ENCODE measurements around the gene DNAJB14.

The DNAJB14 gene

DNA sequence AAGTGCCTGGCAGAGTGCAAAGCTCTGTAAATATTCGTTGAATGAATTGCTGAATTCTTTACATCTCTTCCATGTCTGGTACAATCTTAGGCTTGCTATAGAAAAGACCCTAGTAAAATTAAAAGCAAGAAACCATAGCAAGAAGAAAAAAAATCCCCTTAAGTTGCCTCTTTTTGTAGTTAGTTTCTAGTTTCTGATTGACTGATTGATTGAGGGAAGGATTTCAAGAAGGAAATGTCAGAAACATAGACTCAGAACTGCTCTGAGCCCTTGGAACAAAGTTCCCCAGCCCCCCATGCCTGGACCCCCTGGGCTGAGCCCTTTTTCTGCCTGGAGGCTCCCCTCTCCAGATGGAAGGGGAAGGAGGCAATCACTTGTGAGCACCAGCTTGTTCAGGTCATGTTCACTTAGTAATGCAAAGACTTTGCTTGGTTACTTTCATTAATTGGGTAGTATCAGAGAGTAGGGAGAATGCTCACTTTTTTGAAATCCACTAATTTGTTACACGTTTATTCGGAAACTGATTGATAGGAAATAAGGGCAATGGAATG is 94.1 kb downstream of the DNAJB14 start:
- Histone ChIP-seq H2BK15ac (ENCODE audit: low read length) (no peak overlapping the region), H3K4me2 (ENCODE audit: insufficient read depth, low read length, poor library complexity, severe bottlenecking) (no peak overlapping the region), H3K9me3 (replicated peaks in 1 of 2; ENCODE audit: control insufficient read depth in 2 of 2, insufficient read depth in 1 of 2, low read depth in 1 of 2, low read length in 2 of 2) (peaks cover 3 to 19% of the 10 kb centered on the region in 2 donors), H3K27ac (replicated peaks; ENCODE audit: low read length) (no peak overlapping the region), H3K4ac (ENCODE audit: low read length) (no peak overlapping the region), H4K8ac (ENCODE audit: low read depth, low read length) (no peak overlapping the region), H3K27me3 (ENCODE audit: control insufficient read depth in 3 of 3, insufficient read depth in 3 of 3, low read depth in 1 of 3, low read length in 3 of 3) (no peaks in the 10 kb centered on the region), H3K18ac (ENCODE audit: low read length) (no peak overlapping the region), H3K36me3 (replicated peaks in 1 of 2; ENCODE audit: control insufficient read depth in 2 of 2, insufficient read depth in 2 of 2, low read length in 2 of 2) (no peaks in the 10 kb centered on the region), H2BK5ac (ENCODE audit: low read length) (no peak overlapping the region), H3K4me3 (ENCODE audit: low read length in 2 of 2) (no peak overlapping the region), H3K4me1 (ENCODE audit: control insufficient read depth in 2 of 2, insufficient read depth in 1 of 2, low read depth in 1 of 2, low read length in 2 of 2) (peaks cover 2 to 3% of the 10 kb centered on the region in 2 donors), H3K79me1 (ENCODE audit: low read depth, low read length) (no peaks in the 10 kb centered on the region), H3K14ac (ENCODE audit: low read length) (no peak overlapping the region), H3K9ac (ENCODE audit: low read depth, low read length, poor library complexity) (no peak overlapping the region), H3K23ac (ENCODE audit: low read depth, low read length, poor library complexity) (no peak overlapping the region), H4K91ac (ENCODE audit: low read depth, low read length, poor library complexity) (no peak overlapping the region), H2BK120ac (ENCODE audit: low read depth, low read length) (no peak overlapping the region), H2AFZ (ENCODE audit: low read length) (no peak overlapping the region), H2BK12ac (ENCODE audit: low read length) (no peak overlapping the region), H2AK5ac (ENCODE audit: low read depth, low read length) (no peak overlapping the region)
- DNase-seq (ENCODE audit: low spot score), result no peak
- WGBS, 2 donors (ENCODE audit: extremely low coverage in 2 of 2, insufficient read length in 2 of 2, insufficient replicate concordance in 1 of 2), result no CpG with 5 or more reads among the region's 3 CpGs

DNA sequence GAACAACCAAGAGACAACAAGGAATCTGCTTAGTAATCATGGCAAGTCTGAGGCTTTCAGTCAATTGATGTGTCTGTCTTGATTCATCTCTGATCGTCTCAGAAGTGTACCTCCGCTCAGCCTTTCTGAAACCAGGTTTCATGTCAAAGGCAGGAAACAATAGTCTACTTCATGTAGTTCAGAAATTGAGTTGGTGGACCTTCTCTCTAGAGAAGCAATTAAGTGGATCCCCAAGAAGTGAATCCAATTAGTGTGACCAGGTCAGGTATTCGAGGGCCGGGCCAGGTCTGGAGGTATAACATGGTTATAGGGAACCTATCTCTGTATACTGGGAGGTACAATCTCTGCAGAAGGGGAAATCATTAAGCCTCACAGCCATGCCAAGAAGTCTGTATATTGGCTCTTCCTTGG is 97.8 kb downstream of the DNAJB14 start:
- no peak overlapping the region for H2AK5ac ChIP-seq (ENCODE audit: low read depth, low read length)
- H3K4me2 ChIP-seq (ENCODE audit: insufficient read depth, low read length, poor library complexity, severe bottlenecking), result no peak overlapping the region
- no CpG with 5 or more reads among the region's 4 CpGs for WGBS, 2 donors (ENCODE audit: extremely low coverage in 2 of 2, insufficient read length in 2 of 2, insufficient replicate concordance in 1 of 2)
- H3K23ac ChIP-seq (ENCODE audit: low read depth, low read length, poor library complexity), result no peak overlapping the region
- no peak overlapping the region for H2BK12ac ChIP-seq (ENCODE audit: low read length)
- no peak overlapping the region for H2BK15ac ChIP-seq (ENCODE audit: low read length)
- H3K18ac ChIP-seq (ENCODE audit: low read length), result no peak overlapping the region
- H2BK120ac ChIP-seq (ENCODE audit: low read depth, low read length), result no peak overlapping the region
- H3K9ac ChIP-seq (ENCODE audit: low read depth, low read length, poor library complexity), result no peak overlapping the region
- H4K8ac ChIP-seq (ENCODE audit: low read depth, low read length), result no peak overlapping the region
- H3K79me1 ChIP-seq (ENCODE audit: low read depth, low read length), result no peaks in the 10 kb centered on the region
- DNase-seq (ENCODE audit: low spot score), result no peak
- H3K4ac ChIP-seq (ENCODE audit: low read length), result no peak overlapping the region
- peaks cover 0 to 3% of the 10 kb centered on the region in 2 donors for H3K9me3 ChIP-seq (replicated peaks in 1 of 2; ENCODE audit: control insufficient read depth in 2 of 2, insufficient read depth in 1 of 2, low read depth in 1 of 2, low read length in 2 of 2)
- peaks cover 0 to 9% of the 10 kb centered on the region in 2 donors for H3K4me1 ChIP-seq (ENCODE audit: control insufficient read depth in 2 of 2, insufficient read depth in 1 of 2, low read depth in 1 of 2, low read length in 2 of 2)
- no peak overlapping the region for H2BK5ac ChIP-seq (ENCODE audit: low read length)
- no peak overlapping the region for H3K14ac ChIP-seq (ENCODE audit: low read length)
- H3K27ac ChIP-seq (replicated peaks; ENCODE audit: low read length), result no peak overlapping the region
- H3K4me3 ChIP-seq (ENCODE audit: low read length in 2 of 2), result no peak overlapping the region
- no peak overlapping the region for H4K91ac ChIP-seq (ENCODE audit: low read depth, low read length, poor library complexity)
- no peaks in the 10 kb centered on the region for H3K36me3 ChIP-seq (replicated peaks in 1 of 2; ENCODE audit: control insufficient read depth in 2 of 2, insufficient read depth in 2 of 2, low read length in 2 of 2)
- no peak overlapping the region for H2AFZ ChIP-seq (ENCODE audit: low read length)
- H3K27me3 ChIP-seq (ENCODE audit: control insufficient read depth in 3 of 3, insufficient read depth in 3 of 3, low read depth in 1 of 3, low read length in 3 of 3), result no peaks in the 10 kb centered on the region

DNA sequence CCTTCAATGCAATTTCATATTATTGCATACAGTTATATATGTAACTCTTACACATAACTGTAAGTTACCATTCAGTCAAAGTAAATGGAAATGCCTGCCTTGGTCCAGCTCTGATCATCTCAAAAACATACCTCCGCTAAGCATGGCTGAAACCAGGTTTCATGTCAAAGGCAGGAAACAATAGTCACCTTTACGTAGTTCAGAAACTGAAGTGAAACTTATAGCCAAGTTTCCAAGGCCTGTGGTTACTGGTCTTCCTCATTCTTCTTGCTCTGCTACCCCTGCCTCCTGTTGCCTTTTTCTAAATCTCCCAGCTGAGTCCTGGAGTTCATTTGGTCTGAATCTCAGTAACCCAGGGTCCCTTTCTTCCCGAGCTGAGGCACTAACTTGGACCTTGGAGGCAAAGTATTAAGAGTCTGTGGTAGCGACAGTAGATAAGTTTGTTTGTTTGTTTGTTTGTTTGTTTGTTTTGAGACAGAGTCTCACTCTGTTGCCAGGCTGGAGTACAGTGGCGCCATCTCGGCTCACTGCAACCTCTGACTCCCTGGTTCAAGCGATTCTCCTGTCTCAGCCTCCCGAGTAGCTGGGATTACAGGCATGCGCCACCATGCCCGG is 98.9 kb downstream of the DNAJB14 start:
- H2BK12ac ChIP-seq (ENCODE audit: low read length), result no peak overlapping the region
- H3K14ac ChIP-seq (ENCODE audit: low read length), result no peak overlapping the region
- H2BK120ac ChIP-seq (ENCODE audit: low read depth, low read length), result no peak overlapping the region
- no peaks in the 10 kb centered on the region for H3K36me3 ChIP-seq (replicated peaks in 1 of 2; ENCODE audit: control insufficient read depth in 2 of 2, insufficient read depth in 2 of 2, low read length in 2 of 2)
- DNase-seq (ENCODE audit: low spot score), result no peak
- no peak overlapping the region for H3K4me2 ChIP-seq (ENCODE audit: insufficient read depth, low read length, poor library complexity, severe bottlenecking)
- H3K4me1 ChIP-seq (ENCODE audit: control insufficient read depth in 2 of 2, insufficient read depth in 1 of 2, low read depth in 1 of 2, low read length in 2 of 2), result peaks cover 0 to 8% of the 10 kb centered on the region in 2 donors
- no peak overlapping the region for H3K18ac ChIP-seq (ENCODE audit: low read length)
- H4K8ac ChIP-seq (ENCODE audit: low read depth, low read length), result no peak overlapping the region
- H2AFZ ChIP-seq (ENCODE audit: low read length), result no peak overlapping the region
- no CpG with 5 or more reads among the region's 10 CpGs for WGBS, 2 donors (ENCODE audit: extremely low coverage in 2 of 2, insufficient read length in 2 of 2, insufficient replicate concordance in 1 of 2)
- H3K9ac ChIP-seq (ENCODE audit: low read depth, low read length, poor library complexity), result no peak overlapping the region
- no peaks in the 10 kb centered on the region for H3K27me3 ChIP-seq (ENCODE audit: control insufficient read depth in 3 of 3, insufficient read depth in 3 of 3, low read depth in 1 of 3, low read length in 3 of 3)
- H3K27ac ChIP-seq (replicated peaks; ENCODE audit: low read length), result no peak overlapping the region
- H3K79me1 ChIP-seq (ENCODE audit: low read depth, low read length), result no peaks in the 10 kb centered on the region
- H3K4me3 ChIP-seq (ENCODE audit: low read length in 2 of 2), result no peak overlapping the region
- no peaks in the 10 kb centered on the region for H3K9me3 ChIP-seq (replicated peaks in 1 of 2; ENCODE audit: control insufficient read depth in 2 of 2, insufficient read depth in 1 of 2, low read depth in 1 of 2, low read length in 2 of 2)
- no peak overlapping the region for H3K4ac ChIP-seq (ENCODE audit: low read length)
- H2BK15ac ChIP-seq (ENCODE audit: low read length), result no peak overlapping the region
- no peak overlapping the region for H3K23ac ChIP-seq (ENCODE audit: low read depth, low read length, poor library complexity)
- H4K91ac ChIP-seq (ENCODE audit: low read depth, low read length, poor library complexity), result no peak overlapping the region
- no peak overlapping the region for H2BK5ac ChIP-seq (ENCODE audit: low read length)
- H2AK5ac ChIP-seq (ENCODE audit: low read depth, low read length), result no peak overlapping the region

DNA sequence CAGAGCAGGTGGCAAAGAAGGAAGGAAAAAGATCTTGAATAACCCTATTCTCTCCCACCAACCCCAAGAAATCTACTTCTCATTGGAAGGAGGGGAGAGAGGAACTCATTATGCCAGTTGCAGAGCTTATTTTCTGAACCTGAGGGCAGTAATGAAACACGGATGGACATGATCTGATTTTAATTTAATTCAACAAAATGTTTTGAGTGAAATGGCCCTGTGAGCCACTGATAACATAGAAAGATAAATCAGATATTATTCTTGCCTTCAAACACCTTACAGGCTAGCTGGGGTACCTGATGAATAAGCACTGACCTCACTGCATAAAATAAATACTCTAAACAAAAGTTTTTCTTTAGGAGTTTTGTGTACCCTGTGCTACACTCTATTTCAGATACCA is 99.5 kb downstream of the DNAJB14 start:
- Histone ChIP-seq H3K79me1 (ENCODE audit: low read depth, low read length) (no peaks in the 10 kb centered on the region), H2BK120ac (ENCODE audit: low read depth, low read length) (no peak overlapping the region), H3K4me3 (ENCODE audit: low read length in 2 of 2) (no peak overlapping the region), H2BK12ac (ENCODE audit: low read length) (no peak overlapping the region), H2BK5ac (ENCODE audit: low read length) (no peak overlapping the region), H3K36me3 (replicated peaks in 1 of 2; ENCODE audit: control insufficient read depth in 2 of 2, insufficient read depth in 2 of 2, low read length in 2 of 2) (no peaks in the 10 kb centered on the region), H2AFZ (ENCODE audit: low read length) (no peak overlapping the region), H2BK15ac (ENCODE audit: low read length) (no peak overlapping the region), H4K8ac (ENCODE audit: low read depth, low read length) (no peak overlapping the region), H3K27me3 (ENCODE audit: control insufficient read depth in 3 of 3, insufficient read depth in 3 of 3, low read depth in 1 of 3, low read length in 3 of 3) (no peaks in the 10 kb centered on the region), H2AK5ac (ENCODE audit: low read depth, low read length) (no peak overlapping the region), H3K4me2 (ENCODE audit: insufficient read depth, low read length, poor library complexity, severe bottlenecking) (no peak overlapping the region), H3K23ac (ENCODE audit: low read depth, low read length, poor library complexity) (no peak overlapping the region), H3K14ac (ENCODE audit: low read length) (no peak overlapping the region), H3K4ac (ENCODE audit: low read length) (no peak overlapping the region), H3K9ac (ENCODE audit: low read depth, low read length, poor library complexity) (no peak overlapping the region), H3K18ac (ENCODE audit: low read length) (no peak overlapping the region), H3K27ac (replicated peaks; ENCODE audit: low read length) (no peak overlapping the region), H3K9me3 (replicated peaks in 1 of 2; ENCODE audit: control insufficient read depth in 2 of 2, insufficient read depth in 1 of 2, low read depth in 1 of 2, low read length in 2 of 2) (no peaks in the 10 kb centered on the region), H3K4me1 (ENCODE audit: control insufficient read depth in 2 of 2, insufficient read depth in 1 of 2, low read depth in 1 of 2, low read length in 2 of 2) (peaks cover 2 to 10% of the 10 kb centered on the region in 2 donors), H4K91ac (ENCODE audit: low read depth, low read length, poor library complexity) (no peak overlapping the region)
- DNase-seq (ENCODE audit: low spot score), result no peak
- WGBS, 2 donors (ENCODE audit: extremely low coverage in 2 of 2, insufficient read length in 2 of 2, insufficient replicate concordance in 1 of 2), result no CpG with 5 or more reads among the region's 1 CpG

All from neuronal stem cell (in vitro differentiated cells).